Lung (tissue), 16 donors: ENCODE results near the gene HNRNPK. TPM values are rescaled to one million over a fixed set of nuclear protein-coding genes. Genes with fewer than 3 reads are reported as not detected.

Experiments used
- ATAC-seq: fragments of 200-7000 bp; cut with Tn5 transposase; one replicate; pipeline ENCODE4 v1.9.1; 2020; ENCODE audit warnings: moderate number of reproducible peaks; ENCODE audit not compliant: insufficient read depth, low FRiP score
- DNase-seq, 3 donors: peaks; one replicate each; pipeline ENCODE4 v3.0.0-alpha.2; 2013 to 2017
- H3K27ac ChIP-seq, 2 donors: one replicate each; pipeline ENCODE4 v1.5.1; 2013; ENCODE audit warnings: mild to moderate bottlenecking in 2 of 2, moderate library complexity in 2 of 2, control low read depth in 1 of 2, inconsistent platforms in 1 of 2, low read depth in 1 of 2, low read length in 1 of 2
- H3K27me3 ChIP-seq, 3 donors: one replicate each; pipeline ENCODE4 v1.5.1; 2013; ENCODE audit warnings: low read length in 2 of 3; ENCODE audit not compliant: control insufficient read depth in 3 of 3, insufficient read depth in 3 of 3
- H3K36me3 ChIP-seq, 4 donors: one replicate each; pipeline ENCODE4 v1.5.1; 2013; ENCODE audit warnings: low read length in 4 of 4, mild to moderate bottlenecking in 1 of 4, moderate library complexity in 1 of 4; ENCODE audit not compliant: control insufficient read depth in 4 of 4, insufficient read depth in 4 of 4
- H3K4me1 ChIP-seq, 5 donors: one replicate each; pipeline ENCODE4 v1.5.1; 2013; ENCODE audit warnings: low read length in 5 of 5, mild to moderate bottlenecking in 2 of 5, moderate library complexity in 1 of 5; ENCODE audit not compliant: control insufficient read depth in 5 of 5, insufficient read depth in 5 of 5
- H3K4me3 ChIP-seq: one replicate; pipeline ENCODE4 v1.5.1; 2013; ENCODE audit warnings: mild to moderate bottlenecking, control low read depth, moderate library complexity
- H3K9ac ChIP-seq, 2 donors: one replicate each; pipeline ENCODE4 v1.5.1; 2013; ENCODE audit warnings: low read length in 2 of 2, control low read depth in 1 of 2; ENCODE audit not compliant: insufficient read depth in 1 of 2
- H3K9me3 ChIP-seq, 4 donors: one replicate each; pipeline ENCODE4 v1.5.1; 2013; ENCODE audit warnings: low read length in 3 of 4, mild to moderate bottlenecking in 1 of 4, moderate library complexity in 1 of 4; ENCODE audit not compliant: control insufficient read depth in 4 of 4, insufficient read depth in 3 of 4
- CTCF ChIP-seq: IDR thresholded peaks from 2 replicates; pipeline ENCODE4 v1.5.1; 2012; ENCODE audit warnings: mild to moderate bottlenecking; ENCODE audit errors: control extremely low read depth, extremely low read depth
- WGBS, 2 donors: extraction: QIAGEN DNeasy Blood & Tissue Kit; methylation state at CpG; one replicate each; pipeline ENCODE4 v1.1.7; 2013; 5-methylcytosine and 5-hydroxymethylcytosine counted together
- long read RNA-seq, 5 donors: transcript quantifications; one replicate each; lab custom pipeline, GENCODE V29; 2026
- polyA plus RNA-seq, 2 donors: library from polyadenylated mRNA; stranded (reverse); fragments of 200-250 nt; gene quantifications; one replicate each; pipeline ENCODE4 v1.2.1, GENCODE V29; 2013
- total RNA-seq, 2 donors: library from RNA; depleted of rRNA in 1 of 2; stranded (reverse); fragments of >200 nt in 1 of 2; gene quantifications; one replicate each; pipeline ENCODE4 v1.2.1, GENCODE V29; 2014 to 2021
- donor health status: control.
- donor health status: control.
- donor health status: Bipolar disorder and iron deficiency.
- donor health status: healthy.
- donor health status: DM: yes; HTN: yes; CAD: no.

Gene HNRNPK
- total RNA-seq (100 to 1,000 TPM; 360 to 719 TPM), polyA plus RNA-seq (100 to 1,000 TPM; 188 to 393 TPM)
- long read RNA-seq, donor 1, transcript HNRNPK-209 (5 exons, 900 nt), result major isoform, 13 of 305 reads
- long read RNA-seq, donor 1, transcript HNRNPK-211 (2 exons, 868 nt), result minor isoform, 7 of 305 reads
- long read RNA-seq, donor 1, partial matches to known transcripts, result 158 of 305 reads
- long read RNA-seq, donor 1, other reads (novel, unspliced or antisense), result 125 of 305 reads
- long read RNA-seq, donor 2, transcript HNRNPK-209 (5 exons, 900 nt), result major isoform, 6 of 101 reads
- long read RNA-seq, donor 2, partial matches to known transcripts, result 68 of 101 reads
- long read RNA-seq, donor 2, other reads (novel, unspliced or antisense), result 23 of 101 reads
- long read RNA-seq, donor 3, partial matches to known transcripts, result 128 of 175 reads
- long read RNA-seq, donor 3, other reads (novel, unspliced or antisense), result 39 of 175 reads
- long read RNA-seq, donor 4, transcript HNRNPK-209 (5 exons, 900 nt), result minor isoform, 7 of 106 reads
- long read RNA-seq, donor 4, transcript HNRNPK-211 (2 exons, 868 nt), result major isoform, 10 of 106 reads
- long read RNA-seq, donor 4, partial matches to known transcripts, result 76 of 106 reads
- long read RNA-seq, donor 4, other reads (novel, unspliced or antisense), result 10 of 106 reads
- long read RNA-seq, donor 5, transcript HNRNPK-211 (2 exons, 868 nt), result major isoform, 8 of 319 reads
- long read RNA-seq, donor 5, transcript HNRNPK-210 (4 exons, 528 nt), result minor isoform, 5 of 319 reads
- long read RNA-seq, donor 5, transcript HNRNPK-209 (5 exons, 900 nt), result minor isoform, 5 of 319 reads
- long read RNA-seq, donor 5, partial matches to known transcripts, result 182 of 319 reads
- long read RNA-seq, donor 5, other reads (novel, unspliced or antisense), result 119 of 319 reads

GRCh38 chr9:83979812-83980394 is at the start of gene HNRNPK:
Gene HNRNPK, minus strand, starts transcription at chr9:83980215. Its CDS starts 1,963 bp downstream, at chr9:83978252.
- peak within 1 kb of the TSS; percentile 96 to 98 for H3K9ac ChIP-seq
- peak; percentile 99 to 100 (median 99) for DNase-seq
- peaks cover 0 to 27% (median 3%) of the 10 kb centered on the region in 5 donors for H3K4me1 ChIP-seq
- no peaks in the 10 kb centered on the region for H3K9me3 ChIP-seq
- peak within 1 kb of the TSS; percentile 83 for H3K4me3 ChIP-seq
- peaks cover 6 to 37% (median 18%) of the 10 kb centered on the region in 4 donors for H3K36me3 ChIP-seq
- H3K27me3 ChIP-seq, result no peaks in the 10 kb centered on the region
- H3K27ac ChIP-seq, result peak within 1 kb of the TSS; percentile 98 to 99
- WGBS, 2 donors, result 0% methylated on average over 57 of the region's 57 CpGs
- peak; percentile 94 for ATAC-seq
- TF ChIP-seq CTCF, result no peak

GRCh38 chr9:84027201-84027600 is 47.2 kb upstream of the HNRNPK start:
- Histone ChIP-seq H3K27ac (no peak overlapping the region), H3K9me3 (no peaks in the 10 kb centered on the region), H3K4me1 (no peaks in the 10 kb centered on the region), H3K4me3 (no peak overlapping the region), H3K9ac (no peak overlapping the region), H3K36me3 (no peaks in the 10 kb centered on the region), H3K27me3 (no peaks in the 10 kb centered on the region)
- ATAC-seq (no peak), DNase-seq (no peak)
- TF ChIP-seq CTCF, result no peak
- WGBS, 2 donors, result 88 to 95% methylated on average over 4 of the region's 4 CpGs

- Histone ChIP-seq H3K4me3 (no peak overlapping the region), H3K27ac (no peak overlapping the region), H3K4me1 (no peaks in the 10 kb centered on the region), H3K9ac (no peak overlapping the region), H3K9me3 (no peaks in the 10 kb centered on the region), H3K27me3 (no peaks in the 10 kb centered on the region), H3K36me3 (no peaks in the 10 kb centered on the region)
- no peak for TF ChIP-seq CTCF
- ATAC-seq (no peak), DNase-seq (no peak)
- WGBS, 2 donors, result 96 to 98% methylated on average over 4 of the region's 4 CpGs
Measured at GRCh38 chr9:84024041-84024575, 44.1 kb upstream of the HNRNPK start.
